SK-N-SH (cell line): ENCODE data around the gene CASP1. TPM values are rescaled to one million over a fixed set of nuclear protein-coding genes. Genes with fewer than 3 reads are reported as not detected.

Experiments
- CTCF ChIA-PET: fragments of 300-600, 350-600 bp; formaldehyde crosslinking; extraction: SDS; loops from one replicate; lab custom pipeline; 2021; lab: Yijun Ruan, JAX
- POLR2A ChIA-PET: fragments of 350-600 bp; sonication (Branson Sonifier 250); formaldehyde crosslinking; extraction: SDS; loops from one replicate; lab custom pipeline; 2020; ENCODE audit warnings: antibody characterized with exemption, inconsistent platforms; lab: Yijun Ruan, JAX
- DNase-seq: peaks from one replicate; pipeline ENCODE4 v3.0.0; 2012
- H2AFZ ChIP-seq: fragments of 200-600 bp; sonication (generic); 2 replicates; pipeline ENCODE4 v1.8.1; 2016; ENCODE audit warnings: antibody characterized with exemption, mild to moderate bottlenecking, low read depth
- H3F3A ChIP-seq: fragments of 200-600 bp; sonication (generic); replicated peaks from 2 replicates; pipeline ENCODE3; 2016; ENCODE audit warnings: antibody characterized with exemption, mild to moderate bottlenecking; ENCODE audit not compliant: insufficient read depth
- H3K27ac ChIP-seq, 2 experiments: fragments of 200-500 bp in 1 of 2; fragments of 200-600 bp in 1 of 2; sonication (Bioruptor generic) in 1 of 2; sonication (generic), shearing (Covaris generic) in 1 of 2; 2 replicates each; pipeline versions ENCODE4 v1.5.1 to v1.6.1; 2014 to 2016; ENCODE audit warnings: low read depth in 2 of 2, inconsistent platforms in 1 of 2, low read length in 1 of 2, mild to moderate bottlenecking in 1 of 2, mixed read lengths in 1 of 2
- H3K27me3 ChIP-seq: fragments of 200-600 bp; sonication (generic), shearing (Covaris generic); 2 replicates; pipeline ENCODE4 v1.6.1; 2016; ENCODE audit warnings: mixed run types; ENCODE audit not compliant: insufficient read depth
- H3K36me3 ChIP-seq, 2 experiments: fragments of 200-500 bp in 1 of 2; fragments of 200-600 bp in 1 of 2; sonication (Bioruptor generic) in 1 of 2; sonication (generic) in 1 of 2; replicated peaks in 1 of 2; 2 replicates each; pipeline versions ENCODE3 to v1.5.1; 2014 to 2016; ENCODE audit warnings: low read length in 1 of 2, mild to moderate bottlenecking in 1 of 2; ENCODE audit not compliant: insufficient read depth in 2 of 2, control insufficient read depth in 1 of 2
- H3K4me1 ChIP-seq, 2 experiments: fragments of 200-500 bp in 1 of 2; fragments of 200-600 bp in 1 of 2; sonication (Bioruptor generic) in 1 of 2; sonication (generic), shearing (Covaris generic) in 1 of 2; 2 replicates each; pipeline versions ENCODE4 v1.5.1 to v1.6.1; 2014 to 2016; ENCODE audit warnings: low read depth in 1 of 2, low read length in 1 of 2, mixed run types in 1 of 2; ENCODE audit not compliant: insufficient read depth in 2 of 2, control insufficient read depth in 1 of 2
- H3K4me2 ChIP-seq: fragments of 200-600 bp; sonication (generic), shearing (Covaris generic); 2 replicates; pipeline ENCODE4 v1.6.1; 2017; ENCODE audit warnings: mixed run types
- H3K4me3 ChIP-seq, 2 experiments: fragments of 200-500 bp in 1 of 2; fragments of 200-600 bp in 1 of 2; sonication (Bioruptor generic) in 1 of 2; sonication (generic), shearing (Covaris generic) in 1 of 2; 2 replicates each; pipeline versions ENCODE4 v1.5.1 to v1.8.1; 2014 to 2016; ENCODE audit warnings: low read depth in 2 of 2, inconsistent platforms in 1 of 2, low read length in 1 of 2, mild to moderate bottlenecking in 1 of 2, mixed read lengths in 1 of 2, moderate library complexity in 1 of 2
- H3K79me2 ChIP-seq: fragments of 200-600 bp; sonication (generic); 2 replicates; pipeline ENCODE4 v1.8.1; 2017; ENCODE audit warnings: mild to moderate bottlenecking; ENCODE audit not compliant: insufficient read depth
- H3K9ac ChIP-seq: fragments of 200-600 bp; sonication (generic); 2 replicates; pipeline ENCODE4 v1.6.1; 2017; ENCODE audit warnings: mixed run types
- H3K9me2 ChIP-seq: fragments of 200-600 bp; sonication (generic); 2 replicates; pipeline ENCODE4 v1.6.1; 2017; ENCODE audit warnings: mixed run types
- H3K9me3 ChIP-seq: fragments of 200-600 bp; sonication (generic); 2 replicates; pipeline ENCODE4 v1.6.1; 2017; ENCODE audit warnings: mixed run types, mild to moderate bottlenecking, moderate library complexity
- H4K20me1 ChIP-seq: fragments of 200-600 bp; sonication (generic); 2 replicates; pipeline ENCODE4 v1.6.1; 2017; ENCODE audit warnings: mild to moderate bottlenecking, mixed run types; ENCODE audit not compliant: insufficient read depth
- CHD2 ChIP-seq: fragments of 150-350 bp; IDR thresholded peaks from 2 replicates; pipeline ENCODE4 v1.6.1; 2018; ENCODE audit warnings: low read length; ENCODE audit not compliant: partially characterized antibody
- EZH2phosphoT487 ChIP-seq: fragments of 200-600 bp; sonication (generic); IDR thresholded peaks from 2 replicates; pipeline ENCODE4 v1.6.1; 2017; ENCODE audit warnings: low read depth, mixed run types, mild to moderate bottlenecking, antibody characterized with exemption, moderate library complexity, borderline replicate concordance
- FOXJ3 ChIP-seq: sonication (generic); formaldehyde crosslinking; IDR thresholded peaks from 2 replicates; pipeline ENCODE4 v1.5.1; 2020; ENCODE audit warnings: mild to moderate bottlenecking, missing genetic modification reagents
- FOXM1 ChIP-seq: IDR thresholded peaks from 2 replicates; pipeline ENCODE4 v1.4.0; 2012; ENCODE audit warnings: low read depth, mild to moderate bottlenecking
- GATA2 ChIP-seq: sonication (generic); formaldehyde crosslinking; IDR thresholded peaks from 2 replicates; pipeline ENCODE4 v1.5.0; 2020; ENCODE audit warnings: mild to moderate bottlenecking, missing genetic modification reagents
- JUND ChIP-seq: IDR thresholded peaks from 2 replicates; pipeline ENCODE4 v1.4.0; 2012
- MEF2A ChIP-seq: IDR thresholded peaks from 2 replicates; pipeline ENCODE4 v1.4.0; 2012; ENCODE audit warnings: low read depth, borderline replicate concordance
- RXRA ChIP-seq: IDR thresholded peaks from 2 replicates; pipeline ENCODE4 v1.4.0; 2012; ENCODE audit warnings: low read depth, mild to moderate bottlenecking, borderline replicate concordance
- SIN3A ChIP-seq: IDR thresholded peaks from 2 replicates; pipeline ENCODE4 v1.6.1; 2012; ENCODE audit warnings: low read depth, mild to moderate bottlenecking, low read length, moderate library complexity, borderline replicate concordance
- SMC3 ChIP-seq: IDR thresholded peaks from 2 replicates; pipeline ENCODE4 v1.6.1; 2012; ENCODE audit warnings: low read depth, low read length, improper control_type of control experiment
- TEAD4 ChIP-seq: IDR thresholded peaks from 2 replicates; pipeline ENCODE4 v1.4.0; 2012; ENCODE audit warnings: mild to moderate bottlenecking, borderline replicate concordance; ENCODE audit not compliant: insufficient read depth
- WGBS: methylation state at CpG from one replicate; pipeline ENCODE4 v1.1.6; 2017; ENCODE audit warnings: low lambda C conversion rate; 5-methylcytosine and 5-hydroxymethylcytosine counted together
- polyA plus RNA-seq, 3 experiments: library from polyadenylated mRNA; depleted of rRNA; stranded (reverse); fragments of >200 nt; gene quantifications; 2 replicates each; pipeline ENCODE4 v1.2.3, GENCODE V29; 2012
- TF ChIP-seq, protein P1 (sequence below): IDR thresholded peaks from 2 replicates; pipeline ENCODE4; 2012

The CASP1 gene
- polyA plus RNA-seq, 1 of the 3 experiments (the other 2 are of a cell fraction): not detected

DNA sequence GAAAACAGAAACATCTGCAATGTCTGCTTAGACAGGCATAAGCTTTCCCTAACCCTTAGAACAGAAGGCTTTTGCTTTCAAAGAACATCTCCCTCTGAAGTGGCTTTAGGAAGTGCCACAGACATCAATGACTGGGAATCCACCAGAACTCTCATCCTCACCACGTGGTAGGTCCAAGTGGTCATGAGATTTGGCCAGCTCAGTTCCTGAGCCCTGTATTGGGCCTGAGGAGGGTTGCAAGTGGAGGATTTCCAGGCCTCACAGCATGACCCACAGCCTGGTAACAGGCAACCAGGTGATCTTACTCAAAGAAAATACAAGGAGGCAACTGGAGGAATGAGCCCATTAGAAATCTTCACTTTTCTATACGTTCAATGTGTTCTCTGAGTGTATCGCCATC is 1.6 kb downstream of the CASP1 start:
- Histone ChIP-seq H3K9me2 (no peaks in the 10 kb centered on the region), H4K20me1 (no peaks in the 10 kb centered on the region), H3K9ac (no peak overlapping the region), H3K79me2 (no peaks in the 10 kb centered on the region), H3K27me3 (no peaks in the 10 kb centered on the region), H3K4me1 (no peaks in the 10 kb centered on the region; a peak in 1 of 4 replicates), H3F3A (no peaks in the 10 kb centered on the region), H3K27ac (no peak overlapping the region), H3K4me3 (no peak overlapping the region), H2AFZ (no peak overlapping the region), H3K4me2 (no peak overlapping the region), H3K9me3 (no peaks in the 10 kb centered on the region), H3K36me3 (no peaks in the 10 kb centered on the region)
- CTCF ChIA-PET: no interaction called here
- TF ChIP-seq SIN3A (no peak), CHD2 (no peak)
- 59% methylated on average over 3 of the region's 3 CpGs for WGBS
- POLR2A ChIA-PET: no interaction called here
- DNase-seq: no peak

DNA sequence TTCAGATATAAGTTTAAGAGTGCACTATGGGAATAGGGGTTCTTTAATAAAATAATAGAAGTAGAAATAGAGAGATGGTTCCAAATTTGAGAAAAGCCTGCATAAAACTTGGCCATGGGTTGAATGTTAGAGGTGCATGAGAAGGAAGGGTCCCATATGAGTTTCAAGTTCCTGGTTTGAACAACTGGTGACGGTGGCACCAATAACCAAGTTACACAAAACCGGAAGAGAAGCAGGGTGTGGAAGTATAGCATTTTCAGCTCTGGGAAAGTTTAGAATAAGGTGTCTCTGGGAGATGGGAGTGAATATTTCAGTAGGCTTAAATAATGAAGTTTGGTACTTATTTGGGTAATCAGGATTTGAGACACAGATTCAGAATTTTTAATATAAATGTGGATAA is 2.4 kb downstream of the CASP1 start:
- H3K4me2 ChIP-seq: no peak overlapping the region
- H3K4me3 ChIP-seq: no peak overlapping the region
- H2AFZ ChIP-seq: no peak overlapping the region
- no peak overlapping the region for H3K9ac ChIP-seq
- WGBS: 63% methylated on average over 2 of the region's 2 CpGs
- no peaks in the 10 kb centered on the region for H3K9me2 ChIP-seq
- no peaks in the 10 kb centered on the region for H3F3A ChIP-seq
- no peak overlapping the region for H3K27ac ChIP-seq
- no peak for DNase-seq
- no peaks in the 10 kb centered on the region; a peak in 1 of 4 replicates for H3K4me1 ChIP-seq
- no peaks in the 10 kb centered on the region for H3K79me2 ChIP-seq
- no peaks in the 10 kb centered on the region for H3K9me3 ChIP-seq
- POLR2A ChIA-PET: no interaction called here
- no peaks in the 10 kb centered on the region for H3K27me3 ChIP-seq
- no peaks in the 10 kb centered on the region for H4K20me1 ChIP-seq
- CTCF ChIA-PET: no interaction called here
- no peaks in the 10 kb centered on the region for H3K36me3 ChIP-seq
- no peak for TF ChIP-seq GATA2 (CRISPR knock-in tag)
- TF ChIP-seq FOXJ3 (CRISPR knock-in tag): no peak
- TF ChIP-seq CHD2: no peak
- no peak for TF ChIP-seq MEF2A
- no peak for TF ChIP-seq FOXM1
- TF ChIP-seq EZH2phosphoT487: no peak
- TF ChIP-seq SIN3A: no peak

GRCh38 chr11:105027678-105028077 is 7.3 kb downstream of the CASP1 start:
- H3K9me3 ChIP-seq: no peaks in the 10 kb centered on the region
- no peaks in the 10 kb centered on the region for H3K9me2 ChIP-seq
- no peaks in the 10 kb centered on the region for H3F3A ChIP-seq
- H3K79me2 ChIP-seq: no peaks in the 10 kb centered on the region
- no peak for DNase-seq
- no peak overlapping the region for H3K9ac ChIP-seq
- ChIA-PET CTCF (interaction anchor here (0.6 kb wide), 1 partner anchor 363 kb away, joined by 3 read pairs; no protein-coding TSS in a partner anchor), POLR2A (no interaction called here)
- no peak overlapping the region for H2AFZ ChIP-seq
- no peak overlapping the region for H3K4me2 ChIP-seq
- 67% methylated on average over 3 of the region's 3 CpGs for WGBS
- H3K4me3 ChIP-seq: no peak overlapping the region
- H3K27me3 ChIP-seq: no peaks in the 10 kb centered on the region
- no peaks in the 10 kb centered on the region for H3K36me3 ChIP-seq
- H4K20me1 ChIP-seq: no peaks in the 10 kb centered on the region
- TF ChIP-seq, protein P1, sequence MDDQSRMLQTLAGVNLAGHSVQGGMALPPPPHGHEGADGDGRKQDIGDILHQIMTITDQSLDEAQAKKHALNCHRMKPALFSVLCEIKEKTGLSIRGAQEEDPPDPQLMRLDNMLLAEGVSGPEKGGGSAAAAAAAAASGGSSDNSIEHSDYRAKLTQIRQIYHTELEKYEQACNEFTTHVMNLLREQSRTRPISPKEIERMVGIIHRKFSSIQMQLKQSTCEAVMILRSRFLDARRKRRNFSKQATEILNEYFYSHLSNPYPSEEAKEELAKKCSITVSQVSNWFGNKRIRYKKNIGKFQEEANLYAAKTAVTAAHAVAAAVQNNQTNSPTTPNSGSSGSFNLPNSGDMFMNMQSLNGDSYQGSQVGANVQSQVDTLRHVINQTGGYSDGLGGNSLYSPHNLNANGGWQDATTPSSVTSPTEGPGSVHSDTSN: no peak
- TF ChIP-seq RXRA (no peak), JUND (no peak), TEAD4 (no peak), SIN3A (no peak), SMC3 (no peak)
- no peaks in the 10 kb centered on the region for H3K4me1 ChIP-seq
- no peak overlapping the region for H3K27ac ChIP-seq
